Retina (tissue), 1 donor: Measurements from ENCODE around the gene PDE6C.

Experiments
- DNase-seq: peaks from one replicate; pipeline ENCODE4 v3.0.0-alpha.2; 2016

The PDE6C gene

DNA sequence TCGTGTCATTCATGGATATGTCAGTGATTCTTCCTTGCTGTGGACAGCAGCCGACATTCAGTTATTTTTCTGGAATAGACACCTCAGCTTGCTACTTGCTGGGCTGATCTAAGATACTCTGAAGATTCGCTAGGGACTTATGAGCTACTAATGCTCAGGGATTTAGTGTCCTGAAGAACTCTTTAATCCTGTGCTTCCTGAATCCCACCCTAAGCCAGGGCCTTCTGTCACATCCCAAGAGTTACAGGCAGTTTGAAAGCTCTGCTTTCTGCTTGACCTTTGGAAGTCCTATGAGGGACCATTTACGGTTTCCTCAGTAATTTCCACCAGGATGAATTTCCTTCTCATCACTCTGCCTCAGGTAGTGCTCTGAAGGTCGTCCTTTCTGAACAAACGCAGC, at the start of gene PDE6C:
Gene PDE6C (plus strand): TSS at position 227 of the 400 bp plus-strand sequence. CDS start 189 bp downstream, outside the sequence.
- DNase-seq = no peak

- DNase-seq = no peak
Measured at GRCh38 chr10:93565446-93565845, 46.9 kb upstream of the PDE6C start.

DNA sequence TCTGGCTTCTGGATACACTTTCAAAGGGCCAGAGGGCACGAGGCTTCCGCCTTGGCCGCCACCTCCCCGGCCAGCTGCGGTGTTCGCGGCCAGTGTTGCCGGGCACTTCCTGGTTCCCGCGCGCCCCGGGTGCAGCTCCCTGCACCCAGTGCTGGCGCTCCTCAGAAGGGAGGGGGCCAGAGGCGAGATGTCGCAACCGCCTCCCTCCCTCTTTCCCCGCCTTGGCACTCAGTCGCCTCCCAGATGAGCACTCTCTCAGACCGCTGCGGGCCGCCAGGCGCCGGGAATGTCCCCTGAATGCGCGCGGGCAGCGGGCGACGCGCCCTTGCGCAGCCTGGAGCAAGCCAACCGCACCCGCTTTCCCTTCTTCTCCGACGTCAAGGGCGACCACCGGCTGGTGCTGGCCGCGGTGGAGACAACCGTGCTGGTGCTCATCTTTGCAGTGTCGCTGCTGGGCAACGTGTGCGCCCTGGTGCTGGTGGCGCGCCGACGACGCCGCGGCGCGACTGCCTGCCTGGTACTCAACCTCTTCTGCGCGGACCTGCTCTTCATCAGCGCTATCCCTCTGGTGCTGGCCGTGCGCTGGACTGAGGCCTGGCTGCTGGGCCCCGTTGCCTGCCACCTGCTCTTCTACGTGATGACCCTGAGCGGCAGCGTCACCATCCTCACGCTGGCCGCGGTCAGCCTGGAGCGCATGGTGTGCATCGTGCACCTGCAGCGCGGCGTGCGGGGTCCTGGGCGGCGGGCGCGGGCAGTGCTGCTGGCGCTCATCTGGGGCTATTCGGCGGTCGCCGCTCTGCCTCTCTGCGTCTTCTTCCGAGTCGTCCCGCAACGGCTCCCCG, 45.7 kb upstream of the PDE6C start, which contains the start of gene FFAR4:
Gene FFAR4 (plus strand): TSS at position 231 of the 842 bp plus-strand sequence. CDS start 56 bp downstream, at position 287.
- DNase-seq = peak; percentile 81

GRCh38 chr10:93567277-93568104, 44.8 kb upstream of the PDE6C start:
- no peak for DNase-seq

GRCh38 chr10:93568105-93568390, 44.3 kb upstream of the PDE6C start:
- peak; percentile 29 for DNase-seq

DNA sequence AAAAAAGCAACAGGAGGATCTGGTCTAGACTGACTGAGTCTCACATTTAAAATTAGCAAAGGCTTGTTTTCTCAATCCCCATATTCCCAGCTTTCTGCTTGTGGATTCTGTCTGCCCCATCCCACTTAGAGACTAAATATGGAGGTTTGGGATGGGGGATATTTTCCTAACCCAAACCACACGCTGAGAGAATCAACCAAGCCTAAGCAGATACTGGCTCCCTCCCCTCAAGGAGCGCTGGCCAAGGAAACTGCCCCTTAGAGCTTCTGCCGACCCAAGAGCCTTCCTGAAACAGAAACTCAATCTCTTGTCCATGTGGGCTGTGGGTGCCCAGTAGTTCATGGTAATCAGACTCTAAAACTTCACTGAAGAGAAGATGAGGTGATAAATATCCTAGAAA, 42.0 kb upstream of the PDE6C start:
- DNase-seq = no peak

DNA sequence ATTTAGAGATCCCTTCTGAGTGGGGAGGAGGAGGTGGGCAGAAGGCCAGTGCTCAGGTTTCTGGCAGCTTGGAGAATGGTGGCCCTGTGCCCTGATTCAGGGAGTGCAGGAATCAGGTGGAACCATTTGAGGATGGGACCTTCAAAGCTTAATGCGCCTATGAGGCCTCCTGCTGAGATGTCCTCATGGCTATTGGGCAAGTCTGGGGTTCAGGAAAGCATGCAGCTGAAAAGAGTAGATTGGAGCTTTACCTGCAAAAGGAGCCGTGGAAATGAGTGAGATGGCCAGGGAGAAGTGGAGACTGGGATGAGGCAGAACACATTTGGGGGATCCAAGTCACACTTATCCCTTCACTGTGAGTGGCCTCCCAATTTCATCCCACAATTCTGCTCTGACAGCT, 39.7 kb upstream of the PDE6C start:
- no peak for DNase-seq

- no peak for DNase-seq
Measured at GRCh38 chr10:93573051-93573909, 39.1 kb upstream of the PDE6C start.

- DNase-seq = no peak
Measured at GRCh38 chr10:93573924-93574323, 38.4 kb upstream of the PDE6C start.

- DNase-seq = no peak
Measured at GRCh38 chr10:93576888-93577287, 35.4 kb upstream of the PDE6C start.

DNA sequence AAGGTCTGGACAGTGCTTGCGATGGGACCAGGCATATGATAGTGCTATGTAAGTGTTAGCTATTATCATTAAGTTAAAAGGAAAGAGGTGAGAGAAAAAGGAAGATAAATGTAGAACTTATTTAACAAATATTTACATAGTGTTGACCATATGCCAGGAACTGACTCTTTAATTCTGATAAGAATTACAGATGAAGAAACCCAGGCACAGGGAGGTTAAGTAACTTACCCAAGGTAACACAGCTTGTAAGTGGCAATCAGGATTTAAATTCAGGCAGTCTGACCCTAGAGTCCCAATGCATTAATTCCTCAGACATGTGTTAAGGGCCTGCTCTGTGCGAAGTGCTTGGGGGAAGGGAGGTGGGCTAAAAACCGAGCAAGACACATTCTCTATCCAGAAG, 34.8 kb upstream of the PDE6C start:
- DNase-seq = no peak

- DNase-seq = no peak
Measured at GRCh38 chr10:93579089-93579488, 33.2 kb upstream of the PDE6C start.

DNA sequence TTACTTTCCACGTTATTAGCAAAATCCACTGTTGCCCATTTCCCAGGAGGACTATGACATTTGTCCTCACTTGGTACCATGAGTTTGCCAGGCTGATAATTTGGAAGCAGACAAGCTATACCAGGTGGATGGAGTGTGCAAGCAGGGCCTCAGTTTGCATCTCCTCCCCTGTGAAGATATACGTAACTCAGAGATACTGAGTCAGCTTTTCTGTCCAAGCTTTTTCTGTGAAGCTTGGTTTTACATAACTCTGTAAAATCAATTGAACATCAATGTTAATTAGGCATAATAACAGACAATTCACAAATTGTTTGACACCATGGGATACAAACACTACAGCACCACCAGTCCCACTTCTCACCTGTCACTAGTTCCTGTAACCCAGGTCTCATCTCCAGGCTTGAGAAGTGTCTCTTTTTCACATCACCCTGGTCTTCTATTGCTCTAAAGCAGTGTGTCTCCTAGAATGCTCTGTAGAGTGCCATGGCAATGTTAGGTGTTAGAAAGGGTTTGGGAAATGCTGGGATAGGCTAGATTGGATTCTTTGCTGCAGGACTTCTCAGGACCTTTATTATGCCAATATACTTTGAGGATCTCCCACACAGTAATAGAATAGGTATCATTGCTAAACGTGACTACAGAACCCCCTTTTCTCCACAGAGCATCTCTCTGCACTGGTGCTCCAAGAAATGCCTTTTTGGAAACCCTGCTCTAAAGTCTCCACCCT, 32.2 kb upstream of the PDE6C start:
- no peak for DNase-seq

GRCh38 chr10:93580828-93581227, 31.5 kb upstream of the PDE6C start:
- DNase-seq = peak; percentile 78

DNA sequence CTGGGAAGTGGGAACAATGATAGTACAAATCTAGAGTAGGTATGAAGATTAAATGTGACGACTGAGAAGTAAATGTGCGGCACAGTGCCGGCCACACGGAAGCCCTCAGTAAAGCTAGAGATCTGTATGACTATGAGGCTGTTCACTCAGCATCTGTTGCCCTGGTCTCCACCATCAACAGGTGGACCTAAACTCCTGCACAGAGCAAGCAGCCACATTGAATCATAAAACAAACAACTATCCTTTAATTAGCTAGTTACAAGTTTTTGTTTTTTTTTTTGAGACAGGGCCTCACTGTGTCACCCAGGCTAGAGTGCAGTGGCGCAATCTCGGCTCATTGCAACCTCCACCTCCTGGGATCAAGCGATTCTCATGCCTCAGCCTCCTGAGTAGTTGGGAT, 27.9 kb upstream of the PDE6C start:
- no peak for DNase-seq

DNA sequence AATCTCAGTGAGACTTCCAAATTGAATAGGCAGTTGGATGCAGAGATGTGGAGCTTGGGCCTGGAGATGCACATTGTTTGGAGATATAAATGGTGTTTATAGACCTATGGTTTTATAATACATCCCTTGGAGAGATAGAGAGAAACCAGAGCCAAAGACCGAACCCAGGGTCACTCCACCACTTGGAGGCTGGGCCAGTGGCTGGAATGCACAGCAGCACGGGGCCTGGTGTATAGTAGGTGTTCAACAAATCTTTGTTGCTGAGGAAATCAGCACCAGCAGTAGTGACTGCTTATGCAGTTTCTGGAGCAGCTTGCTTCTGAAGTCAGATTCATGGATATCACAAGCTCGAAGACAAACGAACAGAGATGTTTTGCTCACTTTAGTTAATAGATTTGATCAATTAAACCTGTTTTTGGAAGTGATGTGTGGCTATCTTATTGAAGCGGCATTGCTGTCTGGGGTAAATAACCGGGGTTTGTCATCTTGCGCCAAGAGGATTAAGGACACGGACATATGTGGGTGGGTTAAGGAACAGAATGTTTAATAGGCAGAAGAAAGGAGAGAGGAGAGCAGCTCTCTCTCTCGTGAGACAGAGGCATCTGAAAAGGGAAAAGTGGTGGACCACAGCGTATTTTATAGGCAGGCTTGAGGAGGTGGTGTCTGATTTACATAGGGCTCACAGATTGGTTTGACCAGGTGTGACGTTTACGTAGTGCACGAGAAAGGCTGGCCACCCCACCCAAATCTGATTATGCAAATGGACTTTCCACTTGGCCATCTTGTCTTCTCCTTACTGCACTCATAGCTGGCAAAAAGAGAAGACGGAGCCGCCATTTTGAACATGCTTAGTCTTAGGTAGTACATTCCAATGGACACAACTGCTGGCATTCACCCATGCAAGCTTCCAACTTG, 22.4 kb upstream of the PDE6C start:
- no peak for DNase-seq

DNA sequence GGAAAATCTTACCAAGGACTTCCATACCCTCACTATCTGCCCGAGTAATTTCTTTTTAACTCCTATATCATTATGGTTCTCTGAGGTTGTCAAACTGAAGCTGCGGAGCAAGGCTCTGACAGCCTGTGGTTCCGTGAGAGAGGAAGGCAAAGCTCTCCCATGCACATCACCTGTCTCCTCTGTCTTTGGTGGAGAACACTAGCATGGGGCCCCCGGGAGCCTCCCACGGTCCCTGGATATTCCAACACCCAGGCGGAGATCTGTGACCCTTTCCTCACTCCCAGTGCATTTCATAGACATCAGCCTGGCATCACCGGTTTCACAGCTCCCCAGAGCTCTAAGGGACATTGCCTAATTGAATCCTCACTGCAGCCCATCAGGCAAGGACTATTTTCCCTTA, 21.7 kb upstream of the PDE6C start:
- no peak for DNase-seq

DNA sequence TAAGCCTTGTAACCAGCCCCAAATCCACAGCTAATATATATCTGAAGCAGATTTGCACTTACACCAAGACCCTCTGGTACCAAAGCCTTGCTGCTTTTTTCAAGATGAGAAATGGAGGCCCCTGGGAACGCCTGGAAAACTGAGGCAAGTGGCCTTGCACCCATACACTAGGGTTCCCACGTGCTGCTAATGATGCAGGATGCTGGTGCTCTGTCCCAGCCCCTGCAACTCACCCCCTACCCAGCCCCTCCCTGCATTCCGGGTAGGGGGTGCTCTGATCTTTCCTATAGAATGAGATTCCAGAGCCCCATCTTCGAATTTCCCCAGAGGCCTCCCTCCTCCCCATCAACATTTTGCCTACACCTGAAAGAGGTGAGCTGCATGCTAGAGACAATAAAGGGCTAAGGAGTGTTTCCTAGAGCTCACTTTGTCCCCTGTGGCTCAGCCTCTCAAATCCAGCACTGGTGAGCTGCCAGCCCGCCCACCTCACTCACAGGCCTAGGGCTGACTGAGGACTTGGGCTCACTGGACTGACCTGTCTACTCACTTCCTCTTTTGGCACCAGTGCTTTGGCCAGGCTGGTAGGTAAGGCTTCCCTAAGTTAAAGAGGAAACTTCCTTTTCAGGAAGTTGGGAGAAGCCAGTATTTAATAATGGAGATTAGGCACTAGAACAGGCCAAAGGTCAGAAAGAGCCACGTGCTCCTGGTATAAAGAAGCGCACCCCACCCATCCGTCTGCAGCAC, 21.1 kb upstream of the PDE6C start:
- no peak for DNase-seq

- no peak for DNase-seq
Measured at GRCh38 chr10:93593254-93593653, 19.1 kb upstream of the PDE6C start.

GRCh38 chr10:93593749-93594148, 18.6 kb upstream of the PDE6C start:
- DNase-seq = no peak

DNA sequence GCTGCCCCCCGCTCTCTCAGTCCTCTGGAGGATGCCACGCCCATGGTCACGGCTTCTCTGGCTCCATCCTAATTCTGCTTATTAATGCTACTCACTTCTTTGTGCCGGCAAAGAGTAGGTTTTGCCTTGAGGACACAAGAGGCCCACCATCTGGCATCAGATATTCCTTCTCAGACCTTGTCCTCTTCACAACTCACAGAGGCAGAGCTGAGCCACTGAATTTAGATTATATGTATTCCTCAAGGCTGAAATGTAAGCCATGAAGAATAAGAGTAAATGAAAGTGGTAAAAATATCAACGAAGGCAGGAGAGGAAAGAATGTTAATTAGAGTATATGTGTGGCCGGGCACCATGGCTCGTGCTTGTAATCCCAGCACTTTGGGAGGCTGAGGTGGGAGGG, 17.8 kb upstream of the PDE6C start:
- DNase-seq = no peak
